Aorta (tissue), 5 donors: ENCODE results near the gene UFD1. TPM values are rescaled to one million over a fixed set of nuclear protein-coding genes. Genes with fewer than 3 reads are reported as not detected.

Experiments used
- ATAC-seq: fragments of 200-7000 bp; cut with Tn5 transposase; one replicate; pipeline ENCODE4 v1.9.1; 2022; ENCODE audit warnings: moderate library complexity; ENCODE audit not compliant: low FRiP score
- DNase-seq, 2 donors: peaks; one replicate each; pipeline ENCODE4 v3.0.0-alpha.2; 2020
- H3K27ac ChIP-seq, 2 donors: one replicate each; pipeline ENCODE4 v1.5.1; 2013; ENCODE audit warnings: low read length in 2 of 2, mild to moderate bottlenecking in 2 of 2, moderate library complexity in 2 of 2, control low read depth in 1 of 2, inconsistent platforms in 1 of 2, low read depth in 1 of 2
- H3K27me3 ChIP-seq, 2 donors: one replicate each; pipeline ENCODE4 v1.6.1; 2013; ENCODE audit warnings: control low read depth in 1 of 2, low read length in 1 of 2, mild to moderate bottlenecking in 1 of 2, moderate library complexity in 1 of 2; ENCODE audit not compliant: insufficient read depth in 2 of 2, control insufficient read depth in 1 of 2
- H3K36me3 ChIP-seq, 2 donors: one replicate each; pipeline ENCODE4 v1.6.1; 2013; ENCODE audit warnings: control low read depth in 1 of 2, low read length in 1 of 2, mild to moderate bottlenecking in 1 of 2; ENCODE audit not compliant: insufficient read depth in 2 of 2, control insufficient read depth in 1 of 2
- H3K4me1 ChIP-seq, 2 donors: one replicate each; pipeline ENCODE4 v1.6.1; 2013; ENCODE audit warnings: low read length in 2 of 2, control low read depth in 1 of 2, mild to moderate bottlenecking in 1 of 2, moderate library complexity in 1 of 2; ENCODE audit not compliant: insufficient read depth in 2 of 2, control insufficient read depth in 1 of 2
- H3K4me3 ChIP-seq, 2 donors: one replicate each; pipeline ENCODE4 v1.5.1; 2013; ENCODE audit warnings: low read length in 2 of 2, control low read depth in 1 of 2, mild to moderate bottlenecking in 1 of 2
- H3K9me3 ChIP-seq: one replicate; pipeline ENCODE4 v1.6.1; 2013; ENCODE audit warnings: mild to moderate bottlenecking, low read length; ENCODE audit not compliant: control insufficient read depth
- WGBS, 2 donors: extraction: QIAGEN DNeasy Blood & Tissue Kit; methylation state at CpG; one replicate each; pipeline ENCODE4 v1.1.7; 2013; 5-methylcytosine and 5-hydroxymethylcytosine counted together
- intact Hi-C, 2 donors: fragments of 100-400 bp; cut with DNase I; formaldehyde crosslinking; loops; one replicate each; pipeline versions ENCODE4 v1.14.2 to v1.15.0; 2022
- polyA plus RNA-seq, 2 donors: library from polyadenylated mRNA; stranded (reverse); fragments of 200-250 nt; gene quantifications; one replicate each; pipeline ENCODE4 v1.2.3, GENCODE V29; 2013
- total RNA-seq, 2 donors: library from RNA; stranded (reverse); fragmentation: NEBNext Ultra II Directional; extraction: Animal tissue kit (Norgen Biotek cat#: 25700); gene quantifications; one replicate each; pipeline ENCODE4 v1.2.1, GENCODE V29; 2021
- donor health status: healthy with polysubstance abuse.
- donor health status: Bipolar disorder and iron deficiency.
- donor health status: DM: no; HTN: no; CAD: no.
- donor health status: DM: no; HTN: no; CAD: no.
- donor health status: DM: yes; HTN: yes; CAD: no.

The UFD1 gene
- total and polyA plus RNA-seq, 4 donors = 43.4 to 110 (median 63.1) TPM

DNA sequence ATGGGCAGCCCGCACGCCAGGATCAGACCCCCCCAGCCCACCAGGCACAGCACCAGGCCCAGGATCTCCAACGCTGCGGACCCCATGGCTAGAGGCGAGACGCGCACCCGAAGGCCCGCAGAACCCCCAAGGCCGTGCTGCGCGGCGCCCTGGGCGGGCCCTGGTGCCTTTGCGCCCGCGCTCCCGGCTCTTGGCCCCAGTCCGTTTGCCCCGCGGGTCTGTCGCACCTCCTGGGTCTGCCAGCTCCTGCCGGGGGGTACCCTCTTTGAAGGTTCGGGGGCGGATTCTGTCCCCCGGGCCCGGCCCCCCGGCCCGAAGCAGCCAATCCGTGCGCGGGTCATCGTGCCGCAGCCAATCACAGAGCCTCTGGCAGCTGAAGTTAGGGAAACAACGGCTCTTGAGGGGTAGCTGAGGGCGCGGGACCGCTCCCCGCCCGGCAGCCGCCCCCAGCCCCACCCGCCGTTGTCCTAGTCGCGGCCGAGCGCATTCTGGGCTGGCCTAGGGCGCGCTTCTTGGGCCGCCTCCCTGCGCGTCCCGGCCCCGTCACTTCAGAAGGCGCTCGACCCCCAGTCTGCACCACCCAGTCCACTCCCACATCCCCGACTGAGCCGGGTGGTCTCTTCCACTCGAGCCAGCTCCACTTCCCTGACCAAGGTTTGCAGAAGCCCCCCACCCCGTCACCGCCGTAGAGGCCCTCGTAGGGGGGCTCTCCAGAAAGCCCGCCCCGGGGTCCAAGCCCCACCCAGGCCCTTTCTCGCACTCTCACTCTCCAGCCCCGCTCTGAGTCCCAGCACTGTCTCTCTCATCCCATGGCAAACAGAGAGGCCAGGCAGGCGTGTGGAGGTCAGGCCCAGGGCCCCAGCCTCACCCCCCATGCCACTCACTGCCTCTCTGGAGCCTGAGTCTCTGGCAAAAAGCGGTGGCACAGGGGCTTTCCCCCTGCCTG is 45.5 kb upstream of the UFD1 start, which contains the start of gene CLDN5:
CLDN5 (minus strand) TSS at position 241 of the 946 bp plus-strand sequence; CDS start at position 86, 155 bp downstream.
- Histone ChIP-seq H3K9me3 (no peaks in the 10 kb centered on the region), H3K27ac (no peak within 1 kb of the TSS), H3K4me1 (no peaks in the 10 kb centered on the region), H3K4me3 (no peak within 1 kb of the TSS), H3K36me3 (no peaks in the 10 kb centered on the region), H3K27me3 (no peaks in the 10 kb centered on the region)
- DNase-seq (peak in 1 of 2 donors; percentile 67), ATAC-seq (peak; percentile 34)
- 4% methylated on average over 54 to 69 of the region's 69 CpGs for WGBS, 2 donors
- intact Hi-C loops = no loop called here

DNA sequence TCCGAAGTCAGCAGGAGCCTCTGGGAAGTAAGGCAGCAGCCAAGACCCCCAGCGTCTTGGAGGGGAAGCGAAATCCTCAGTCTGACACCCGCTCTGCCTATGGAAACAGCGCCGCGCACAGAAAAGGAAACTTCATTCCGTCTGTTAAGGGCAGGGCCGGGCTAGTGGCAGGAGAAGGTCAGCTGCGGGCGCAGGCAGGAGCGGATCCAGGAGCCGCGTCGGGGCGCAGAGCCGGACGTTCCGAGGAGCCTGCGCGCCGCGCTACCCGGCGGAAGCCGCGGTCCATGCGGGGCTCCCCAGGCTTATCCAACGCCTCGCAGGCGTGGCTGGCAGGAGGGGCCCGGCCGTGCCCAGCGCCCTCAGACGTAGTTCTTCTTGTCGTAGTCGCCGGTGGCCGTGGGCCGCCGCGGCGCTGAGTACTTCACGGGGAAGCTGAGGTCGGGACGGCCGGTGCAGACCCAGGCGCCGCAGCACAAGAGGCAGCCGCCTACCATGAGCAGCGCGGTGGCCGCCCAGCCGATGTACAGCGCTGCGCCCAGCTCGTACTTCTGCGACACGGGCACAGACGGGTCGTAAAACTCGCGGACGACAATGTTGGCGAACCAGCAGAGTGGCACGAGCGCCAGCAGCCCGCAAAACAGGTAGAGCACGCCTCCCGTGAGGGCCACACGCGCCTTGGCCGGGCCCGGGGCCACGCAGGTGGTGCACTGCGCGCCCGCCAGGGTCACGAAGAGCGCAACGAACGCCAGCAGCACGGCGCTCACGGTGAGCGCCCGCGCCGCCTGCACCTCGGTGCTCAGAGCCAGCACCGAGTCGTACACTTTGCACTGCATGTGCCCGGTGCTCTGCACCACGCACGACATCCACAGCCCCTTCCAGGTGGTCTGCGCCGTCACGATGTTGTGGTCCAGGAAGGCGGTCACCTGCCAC is 44.5 kb upstream of the UFD1 start:
- no peaks in the 10 kb centered on the region for H3K27me3 ChIP-seq
- DNase-seq (peak in 1 of 2 donors; percentile 59), ATAC-seq (no peak)
- H3K4me1 ChIP-seq = no peaks in the 10 kb centered on the region
- H3K9me3 ChIP-seq = no peaks in the 10 kb centered on the region
- no peak overlapping the region for H3K27ac ChIP-seq
- no peak overlapping the region for H3K4me3 ChIP-seq
- intact Hi-C loops = no loop called here
- WGBS, 2 donors = 1% methylated on average over 80 to 99 of the region's 99 CpGs
- no peaks in the 10 kb centered on the region for H3K36me3 ChIP-seq

DNA sequence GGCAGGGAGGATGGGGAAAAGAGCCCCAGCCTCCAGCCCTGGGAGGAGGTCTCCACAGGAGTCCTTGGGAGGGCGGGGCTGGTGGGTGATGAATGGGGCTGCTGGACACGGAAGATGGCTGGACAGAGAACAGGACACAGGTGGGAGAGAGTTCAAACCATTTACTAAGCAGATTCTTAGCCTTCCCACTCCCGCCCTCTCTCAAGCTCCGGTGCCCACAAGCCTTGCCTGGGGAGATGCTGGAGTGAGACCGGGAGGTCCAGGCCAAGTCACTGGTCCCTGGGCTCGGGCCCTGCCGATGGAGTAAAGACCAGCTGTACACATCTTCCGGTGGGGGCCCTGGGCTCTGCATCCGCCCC is 43.9 kb upstream of the UFD1 start:
- Histone ChIP-seq H3K36me3 (no peaks in the 10 kb centered on the region), H3K27me3 (no peaks in the 10 kb centered on the region), H3K4me1 (no peaks in the 10 kb centered on the region), H3K9me3 (no peaks in the 10 kb centered on the region), H3K27ac (no peak overlapping the region), H3K4me3 (no peak overlapping the region)
- intact Hi-C loops = no loop called here
- WGBS, 2 donors = 31 to 32% methylated on average over 9 of the region's 9 CpGs
- peak in 1 of 2 donors; percentile 59 for DNase-seq
- ATAC-seq = no peak

DNA sequence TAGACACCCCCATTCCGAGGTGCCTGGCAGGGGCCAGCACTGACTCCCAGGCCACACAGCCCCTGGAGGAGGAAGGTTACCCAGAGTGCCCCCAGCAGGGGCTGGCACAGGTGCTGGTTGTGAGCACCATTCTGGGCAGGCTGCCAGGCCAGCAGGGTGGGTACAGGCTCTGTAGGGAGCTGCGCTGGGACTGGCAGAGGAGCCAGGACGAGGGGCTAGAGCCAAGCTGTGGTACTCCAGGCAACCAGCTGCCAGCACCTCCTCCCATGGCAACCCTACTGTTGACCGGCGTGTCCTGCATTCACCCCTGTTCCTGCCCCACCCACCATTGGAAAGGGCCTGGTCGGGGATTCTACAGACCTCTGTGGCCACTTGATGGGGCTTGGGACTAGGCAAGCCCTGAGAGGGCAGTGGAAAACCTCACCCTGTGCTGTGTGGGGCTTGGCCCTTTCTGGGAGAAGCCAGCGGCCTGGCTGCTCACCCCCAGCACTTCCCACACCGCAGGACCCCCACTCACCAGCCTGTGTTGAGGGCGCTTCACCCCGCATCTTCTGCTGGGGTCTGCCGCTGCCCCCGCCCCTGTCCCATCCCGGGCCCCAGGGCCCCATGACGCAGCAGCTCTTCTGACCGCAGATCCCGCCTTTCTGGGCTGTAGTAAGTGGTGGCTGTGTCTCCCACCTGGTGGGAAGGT is 43.3 kb upstream of the UFD1 start:
- ATAC-seq = no peak
- H3K27me3 ChIP-seq = no peaks in the 10 kb centered on the region
- no peak overlapping the region for H3K27ac ChIP-seq
- H3K36me3 ChIP-seq = no peaks in the 10 kb centered on the region
- H3K4me3 ChIP-seq = no peak overlapping the region
- no peaks in the 10 kb centered on the region for H3K9me3 ChIP-seq
- intact Hi-C loops = no loop called here
- no peaks in the 10 kb centered on the region for H3K4me1 ChIP-seq
- DNase-seq = peak in 1 of 2 donors; percentile 75
- 69 to 75% methylated on average over 16 of the region's 16 CpGs for WGBS, 2 donors

DNA sequence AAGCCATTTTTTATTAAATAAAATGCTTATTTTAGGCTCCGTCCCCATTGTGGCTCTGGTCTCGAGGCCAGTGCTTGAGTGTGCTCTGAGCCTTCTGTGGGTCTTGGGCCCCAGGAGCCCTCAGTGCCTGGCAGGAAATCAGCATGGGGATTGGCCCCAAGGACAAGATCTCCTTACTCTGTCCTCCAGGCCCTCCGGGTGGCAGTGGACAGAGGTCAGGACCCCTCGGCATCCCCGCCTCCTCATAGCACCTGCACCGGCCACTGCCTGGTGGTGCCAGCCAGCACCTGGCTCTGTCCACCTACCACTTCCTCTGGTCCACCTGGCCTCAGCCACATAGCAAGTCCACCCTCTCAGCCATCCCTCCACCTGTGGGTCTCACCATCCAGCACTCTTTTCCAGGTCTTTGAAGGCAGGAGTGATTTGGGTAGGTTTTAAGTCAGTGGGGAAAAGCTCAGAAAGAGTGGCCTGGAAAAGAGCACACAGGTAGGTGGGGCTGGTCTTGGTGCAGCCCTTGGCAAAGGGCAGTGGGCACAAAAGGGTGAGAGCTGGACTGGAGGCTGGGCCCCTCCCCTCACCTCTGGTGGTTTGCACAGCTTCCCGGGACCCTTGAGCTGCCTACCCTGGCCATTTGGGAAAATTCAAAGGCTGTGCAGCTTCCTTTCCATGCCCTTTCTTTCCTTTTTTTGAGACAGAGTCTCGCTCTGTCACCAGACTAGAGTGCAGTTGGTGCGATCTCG is 41.7 kb upstream of the UFD1 start:
- WGBS, 2 donors = 95 to 96% methylated on average over 10 of the region's 10 CpGs
- Histone ChIP-seq H3K27me3 (no peaks in the 10 kb centered on the region), H3K36me3 (no peaks in the 10 kb centered on the region), H3K4me1 (no peaks in the 10 kb centered on the region), H3K9me3 (no peaks in the 10 kb centered on the region), H3K4me3 (no peak overlapping the region), H3K27ac (no peak overlapping the region)
- ATAC-seq (no peak), DNase-seq (peak in 1 of 2 donors; percentile 48)
- intact Hi-C loops = no loop called here

DNA sequence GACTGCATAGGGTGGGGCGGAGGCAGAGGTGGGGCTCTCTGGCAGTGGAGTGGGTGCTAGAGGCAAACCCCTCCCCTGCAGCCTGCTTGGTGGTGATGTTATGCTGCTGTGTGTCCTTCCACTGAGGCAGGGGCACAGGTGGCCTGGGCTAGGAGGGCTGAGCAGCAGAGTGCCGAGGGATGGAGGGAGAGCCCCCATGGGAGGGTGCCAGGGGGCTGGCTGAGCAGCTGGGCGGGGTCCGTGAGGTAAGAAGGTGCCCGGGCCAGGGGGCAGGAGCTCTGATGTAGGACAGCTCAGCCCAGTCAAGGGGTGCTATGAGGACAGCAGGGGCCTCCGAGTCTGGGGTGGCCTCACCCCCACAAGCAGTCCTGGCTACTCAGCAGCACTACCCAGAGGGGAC is 41.0 kb upstream of the UFD1 start:
- DNase-seq = peak in 1 of 2 donors; percentile 39

DNA sequence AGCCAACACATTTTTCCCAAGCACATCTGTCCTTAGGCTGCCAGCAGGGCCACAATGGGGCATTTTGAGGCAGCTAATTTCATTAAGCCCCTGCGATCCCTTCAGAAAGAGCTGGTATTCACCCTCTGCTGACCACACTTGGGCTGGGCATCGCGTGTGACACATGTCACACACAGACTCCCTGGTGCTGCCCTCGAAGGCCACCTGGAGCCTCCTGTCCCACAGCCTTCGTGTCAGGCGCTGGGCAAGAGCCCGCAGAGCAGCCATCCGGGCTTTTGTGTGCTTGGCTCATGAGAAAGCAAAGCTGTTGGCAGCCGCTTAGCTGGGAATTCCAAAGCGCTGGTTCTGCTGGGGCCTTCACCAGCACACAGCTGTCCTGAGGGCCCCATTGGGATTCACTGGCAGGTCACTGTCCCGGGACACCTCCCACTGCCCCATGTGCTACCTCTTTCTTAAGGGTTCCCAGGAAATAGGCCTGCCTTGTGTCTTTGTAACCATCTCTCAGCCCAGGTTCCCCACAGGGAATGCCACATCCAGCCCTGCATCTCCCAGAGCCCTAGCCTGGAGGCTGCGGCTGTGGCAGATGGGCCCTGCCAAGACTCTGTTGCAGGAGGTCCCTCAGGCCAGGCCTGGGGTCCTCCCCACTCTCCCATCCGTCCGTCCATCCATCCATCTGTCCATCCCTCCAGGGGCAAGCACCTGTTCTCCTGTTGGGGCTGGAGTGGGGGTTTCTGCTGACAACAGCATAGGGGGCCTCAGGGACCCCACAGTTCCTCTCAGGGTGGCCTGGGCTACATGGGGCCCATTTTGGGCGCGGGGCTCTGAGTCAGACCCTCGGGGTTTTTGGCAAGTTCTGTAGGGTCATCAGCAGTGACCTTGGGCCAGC is 40.3 kb upstream of the UFD1 start:
- peak in 1 of 2 donors; percentile 65 for DNase-seq
- Histone ChIP-seq H3K36me3 (no peaks in the 10 kb centered on the region), H3K27me3 (no peaks in the 10 kb centered on the region), H3K27ac (no peak overlapping the region), H3K9me3 (peaks cover 2% of the 10 kb centered on the region), H3K4me3 (no peak overlapping the region), H3K4me1 (no peaks in the 10 kb centered on the region)
- WGBS, 2 donors = 85 to 93% methylated on average over 17 of the region's 17 CpGs
- intact Hi-C loops = loop anchor here in 1 of 2 donors (10.0 kb wide), 1 partner anchor 106 kb away; no protein-coding TSS in a partner anchor
- ATAC-seq = no peak

More for the DNA sequence above, 41.0 kb upstream of the UFD1 start:
- WGBS, 2 donors = 85 to 92% methylated on average over 6 of the region's 6 CpGs
- no peaks in the 10 kb centered on the region for H3K27me3 ChIP-seq
- H3K27ac ChIP-seq = no peak overlapping the region
- H3K4me1 ChIP-seq = no peaks in the 10 kb centered on the region
- H3K36me3 ChIP-seq = no peaks in the 10 kb centered on the region
- no peaks in the 10 kb centered on the region for H3K9me3 ChIP-seq
- no peak overlapping the region for H3K4me3 ChIP-seq
- intact Hi-C loops = no loop called here
- no peak for ATAC-seq
